ENCODE measurements around the gene FCRLA. TPM values are rescaled to one million over a fixed set of nuclear protein-coding genes. Genes with fewer than 3 reads are reported as not detected.

FCRLA gene
- polyA plus RNA-seq, 1 of the 3 experiments (the other 2 are of a cell fraction) = 0.13 TPM

DNA sequence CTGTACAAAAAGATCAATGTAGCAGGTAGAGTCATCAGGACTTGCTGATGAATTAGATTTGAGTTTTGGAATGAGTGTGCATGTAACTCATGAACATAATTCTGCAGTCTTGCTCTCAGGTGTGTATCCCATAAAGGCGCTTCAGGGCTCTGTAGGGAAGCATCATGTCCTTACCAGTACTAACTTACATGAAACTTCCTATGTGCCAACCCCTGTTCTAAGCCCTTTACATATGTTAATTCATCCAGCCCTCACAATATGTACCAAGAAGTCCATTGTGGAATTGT, 12.2 kb downstream of the FCRLA start:
- TF ChIP-seq MEF2A (IDR thresholded peaks at IDR 0.05; ENCODE audit: borderline replicate concordance, low read depth) = no peak
- no peak for TF ChIP-seq TEAD4 (IDR thresholded peaks at IDR 0.05; ENCODE audit: borderline replicate concordance, insufficient read depth)
- TF ChIP-seq FOXJ3 (CRISPR knock-in tag; IDR thresholded peaks at IDR 0.05) = no peak
- TF ChIP-seq NRF1 (IDR thresholded peaks at IDR 0.05; ENCODE audit: low read depth, low read length) = no peak
- no peak for TF ChIP-seq YY1 (IDR thresholded peaks at IDR 0.05; ENCODE audit: low read depth)
- TF ChIP-seq RAD21 (IDR thresholded peaks at IDR 0.05; ENCODE audit: low read length) = no peak
- TF ChIP-seq, protein P1, sequence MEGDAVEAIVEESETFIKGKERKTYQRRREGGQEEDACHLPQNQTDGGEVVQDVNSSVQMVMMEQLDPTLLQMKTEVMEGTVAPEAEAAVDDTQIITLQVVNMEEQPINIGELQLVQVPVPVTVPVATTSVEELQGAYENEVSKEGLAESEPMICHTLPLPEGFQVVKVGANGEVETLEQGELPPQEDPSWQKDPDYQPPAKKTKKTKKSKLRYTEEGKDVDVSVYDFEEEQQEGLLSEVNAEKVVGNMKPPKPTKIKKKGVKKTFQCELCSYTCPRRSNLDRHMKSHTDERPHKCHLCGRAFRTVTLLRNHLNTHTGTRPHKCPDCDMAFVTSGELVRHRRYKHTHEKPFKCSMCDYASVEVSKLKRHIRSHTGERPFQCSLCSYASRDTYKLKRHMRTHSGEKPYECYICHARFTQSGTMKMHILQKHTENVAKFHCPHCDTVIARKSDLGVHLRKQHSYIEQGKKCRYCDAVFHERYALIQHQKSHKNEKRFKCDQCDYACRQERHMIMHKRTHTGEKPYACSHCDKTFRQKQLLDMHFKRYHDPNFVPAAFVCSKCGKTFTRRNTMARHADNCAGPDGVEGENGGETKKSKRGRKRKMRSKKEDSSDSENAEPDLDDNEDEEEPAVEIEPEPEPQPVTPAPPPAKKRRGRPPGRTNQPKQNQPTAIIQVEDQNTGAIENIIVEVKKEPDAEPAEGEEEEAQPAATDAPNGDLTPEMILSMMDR (IDR thresholded peaks at IDR 0.05) = no peak
- no peak for TF ChIP-seq SIN3A (IDR thresholded peaks at IDR 0.05; ENCODE audit: borderline replicate concordance, low read depth, low read length)
- no peak for TF ChIP-seq NFIC (IDR thresholded peaks at IDR 0.05; ENCODE audit: borderline replicate concordance)
- no peak for TF ChIP-seq GATA2 (CRISPR knock-in tag; IDR thresholded peaks at IDR 0.05)
- no peak for TF ChIP-seq TAF1 (IDR thresholded peaks at IDR 0.05; ENCODE audit: borderline replicate concordance, low read depth, low read length)
- no peak for TF ChIP-seq POLR2AphosphoS5 (IDR thresholded peaks at IDR 0.05; ENCODE audit: low read depth, low read length)
- no peak for TF ChIP-seq RFX5 (IDR thresholded peaks at IDR 0.05; ENCODE audit: low read length)
- no peak for TF ChIP-seq MAX (IDR thresholded peaks at IDR 0.05; ENCODE audit: low read depth)
- POLR2A ChIA-PET = no interaction called here
- Histone ChIP-seq H3F3A (replicated peaks; ENCODE audit: insufficient read depth) (peaks cover 10% of the 10 kb centered on the region), H3K79me2 (ENCODE audit: insufficient read depth) (no peaks in the 10 kb centered on the region), H3K4me3 (ENCODE audit: low read depth in 2 of 2, low read length in 1 of 2) (no peak overlapping the region), H3K9me2 (no peaks in the 10 kb centered on the region), H4K20me1 (ENCODE audit: insufficient read depth) (no peaks in the 10 kb centered on the region), H3K27me3 (ENCODE audit: insufficient read depth) (no peaks in the 10 kb centered on the region), H3K9me3 (no peaks in the 10 kb centered on the region), H3K4me1 (ENCODE audit: control insufficient read depth in 1 of 2, insufficient read depth in 2 of 2, low read depth in 1 of 2, low read length in 1 of 2) (peaks cover 0 to 11% of the 10 kb centered on the region in 2 experiments; a peak in 1 of 4 replicates), H3K36me3 (replicated peaks in 1 of 2; ENCODE audit: control insufficient read depth in 1 of 2, insufficient read depth in 2 of 2, low read length in 1 of 2) (no peaks in the 10 kb centered on the region), H3K9ac (no peak overlapping the region), H3K4me2 (no peak overlapping the region), H2AFZ (ENCODE audit: low read depth) (no peak overlapping the region), H3K27ac (ENCODE audit: low read depth in 2 of 2, low read length in 1 of 2) (no peak overlapping the region)
- DNase-seq = no peak
- 62% methylated on average over 1 of the region's 1 CpG for WGBS (ENCODE audit: low lambda C conversion rate)
- CTCF ChIA-PET = no interaction called here

GRCh38 chr1:161720422-161720821, 13.4 kb downstream of the FCRLA start:
- TF ChIP-seq MXI1 (IDR thresholded peaks at IDR 0.05; ENCODE audit: low read depth, low read length) (no peak), IRF3 (IDR thresholded peaks at IDR 0.05; ENCODE audit: low read depth, low read length) (no peak), EP300 (IDR thresholded peaks at IDR 0.05; ENCODE audit: borderline replicate concordance in 1 of 2, low read depth in 1 of 2, low read length in 1 of 2) (no peak), RCOR1 (IDR thresholded peaks at IDR 0.05; ENCODE audit: low read length) (no peak), JUND (IDR thresholded peaks at IDR 0.05) (no peak), GATA2 (CRISPR knock-in tag; IDR thresholded peaks at IDR 0.05) (no peak)
- TF ChIP-seq, protein P2, sequence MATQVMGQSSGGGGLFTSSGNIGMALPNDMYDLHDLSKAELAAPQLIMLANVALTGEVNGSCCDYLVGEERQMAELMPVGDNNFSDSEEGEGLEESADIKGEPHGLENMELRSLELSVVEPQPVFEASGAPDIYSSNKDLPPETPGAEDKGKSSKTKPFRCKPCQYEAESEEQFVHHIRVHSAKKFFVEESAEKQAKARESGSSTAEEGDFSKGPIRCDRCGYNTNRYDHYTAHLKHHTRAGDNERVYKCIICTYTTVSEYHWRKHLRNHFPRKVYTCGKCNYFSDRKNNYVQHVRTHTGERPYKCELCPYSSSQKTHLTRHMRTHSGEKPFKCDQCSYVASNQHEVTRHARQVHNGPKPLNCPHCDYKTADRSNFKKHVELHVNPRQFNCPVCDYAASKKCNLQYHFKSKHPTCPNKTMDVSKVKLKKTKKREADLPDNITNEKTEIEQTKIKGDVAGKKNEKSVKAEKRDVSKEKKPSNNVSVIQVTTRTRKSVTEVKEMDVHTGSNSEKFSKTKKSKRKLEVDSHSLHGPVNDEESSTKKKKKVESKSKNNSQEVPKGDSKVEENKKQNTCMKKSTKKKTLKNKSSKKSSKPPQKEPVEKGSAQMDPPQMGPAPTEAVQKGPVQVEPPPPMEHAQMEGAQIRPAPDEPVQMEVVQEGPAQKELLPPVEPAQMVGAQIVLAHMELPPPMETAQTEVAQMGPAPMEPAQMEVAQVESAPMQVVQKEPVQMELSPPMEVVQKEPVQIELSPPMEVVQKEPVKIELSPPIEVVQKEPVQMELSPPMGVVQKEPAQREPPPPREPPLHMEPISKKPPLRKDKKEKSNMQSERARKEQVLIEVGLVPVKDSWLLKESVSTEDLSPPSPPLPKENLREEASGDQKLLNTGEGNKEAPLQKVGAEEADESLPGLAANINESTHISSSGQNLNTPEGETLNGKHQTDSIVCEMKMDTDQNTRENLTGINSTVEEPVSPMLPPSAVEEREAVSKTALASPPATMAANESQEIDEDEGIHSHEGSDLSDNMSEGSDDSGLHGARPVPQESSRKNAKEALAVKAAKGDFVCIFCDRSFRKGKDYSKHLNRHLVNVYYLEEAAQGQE (IDR thresholded peaks at IDR 0.05; ENCODE audit: low read depth, low read length) = no peak
- DNase-seq = no peak
- no peaks in the 10 kb centered on the region for H3K36me3 ChIP-seq (replicated peaks in 1 of 2; ENCODE audit: control insufficient read depth in 1 of 2, insufficient read depth in 2 of 2, low read length in 1 of 2)
- 71% methylated on average over 1 of the region's 1 CpG for whole genome bisulfite sequencing (ENCODE audit: low lambda C conversion rate)
- no peaks in the 10 kb centered on the region for H3K79me2 ChIP-seq (ENCODE audit: insufficient read depth)
- H3F3A ChIP-seq (replicated peaks; ENCODE audit: insufficient read depth) = peaks cover 13% of the 10 kb centered on the region
- H3K4me2 ChIP-seq = no peak overlapping the region
- no peaks in the 10 kb centered on the region for H3K27me3 ChIP-seq (ENCODE audit: insufficient read depth)
- no peak overlapping the region for H2AFZ ChIP-seq (ENCODE audit: low read depth)
- H3K4me1 ChIP-seq (ENCODE audit: control insufficient read depth in 1 of 2, insufficient read depth in 2 of 2, low read depth in 1 of 2, low read length in 1 of 2) = peaks cover 0 to 11% of the 10 kb centered on the region in 2 experiments; a peak in 1 of 4 replicates
- ChIA-PET CTCF (no interaction called here), POLR2A (no interaction called here)
- H3K9ac ChIP-seq = no peak overlapping the region
- H3K9me3 ChIP-seq = no peaks in the 10 kb centered on the region
- no peak overlapping the region for H3K4me3 ChIP-seq (ENCODE audit: low read depth in 2 of 2, low read length in 1 of 2)
- no peaks in the 10 kb centered on the region for H3K9me2 ChIP-seq
- H3K27ac ChIP-seq (ENCODE audit: low read depth in 2 of 2, low read length in 1 of 2) = no peak overlapping the region
- no peaks in the 10 kb centered on the region for H4K20me1 ChIP-seq (ENCODE audit: insufficient read depth)

Data from SK-N-SH (cell line).